B cell (primary cell): ENCODE results near the gene NYAP1.

ENCODE experiments used
- EZH2 ChIP-seq: IDR thresholded peaks from 2 replicates; pipeline ENCODE4 v1.6.1; 2012; ENCODE audit warnings: borderline replicate concordance, low read depth, mild to moderate bottlenecking, moderate library complexity, low read length; ENCODE audit not compliant: insufficient read depth, poor library complexity, severe bottlenecking
- TF ChIP-seq, protein P1 (sequence below): fragments of 200-600 bp; IDR thresholded peaks from one replicate; pipeline ENCODE4 v1.8.0; 2022; ENCODE audit warnings: antibody characterized with exemption, mild to moderate bottlenecking

DNA sequence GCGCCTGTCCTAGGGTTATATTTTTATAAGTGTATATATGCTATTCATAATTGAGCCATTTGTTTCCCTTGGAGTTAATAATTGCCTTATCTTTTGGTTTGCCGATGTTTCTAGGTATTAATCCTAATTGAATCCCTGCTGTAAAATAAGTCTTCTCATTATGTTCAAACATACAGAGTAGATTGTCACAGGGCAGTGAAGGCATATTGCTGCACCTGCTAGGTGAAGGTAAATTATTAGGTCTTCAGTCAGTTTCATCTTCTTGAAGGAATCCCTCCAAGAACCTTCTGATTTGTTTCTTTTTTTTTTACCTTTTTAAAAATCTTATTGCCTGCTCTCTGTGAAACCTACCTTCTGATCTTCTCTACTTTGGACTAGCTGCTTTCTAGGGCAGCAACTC lies 37.3 kb downstream of the NYAP1 start:
- TF ChIP-seq, protein P1, sequence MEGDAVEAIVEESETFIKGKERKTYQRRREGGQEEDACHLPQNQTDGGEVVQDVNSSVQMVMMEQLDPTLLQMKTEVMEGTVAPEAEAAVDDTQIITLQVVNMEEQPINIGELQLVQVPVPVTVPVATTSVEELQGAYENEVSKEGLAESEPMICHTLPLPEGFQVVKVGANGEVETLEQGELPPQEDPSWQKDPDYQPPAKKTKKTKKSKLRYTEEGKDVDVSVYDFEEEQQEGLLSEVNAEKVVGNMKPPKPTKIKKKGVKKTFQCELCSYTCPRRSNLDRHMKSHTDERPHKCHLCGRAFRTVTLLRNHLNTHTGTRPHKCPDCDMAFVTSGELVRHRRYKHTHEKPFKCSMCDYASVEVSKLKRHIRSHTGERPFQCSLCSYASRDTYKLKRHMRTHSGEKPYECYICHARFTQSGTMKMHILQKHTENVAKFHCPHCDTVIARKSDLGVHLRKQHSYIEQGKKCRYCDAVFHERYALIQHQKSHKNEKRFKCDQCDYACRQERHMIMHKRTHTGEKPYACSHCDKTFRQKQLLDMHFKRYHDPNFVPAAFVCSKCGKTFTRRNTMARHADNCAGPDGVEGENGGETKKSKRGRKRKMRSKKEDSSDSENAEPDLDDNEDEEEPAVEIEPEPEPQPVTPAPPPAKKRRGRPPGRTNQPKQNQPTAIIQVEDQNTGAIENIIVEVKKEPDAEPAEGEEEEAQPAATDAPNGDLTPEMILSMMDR: no peak
- TF ChIP-seq EZH2: no peak
